ENCODE data around the gene RAP2A.

RAP2A gene

GRCh38 chr13:97448503-97449251 is 14.7 kb downstream of the RAP2A start:
- DNase-seq = no peak
- Histone ChIP-seq H3K9me3 (no peaks in the 10 kb centered on the region; the same call in 1 of the 2 replicates), H3K4me1 (no peaks in the 10 kb centered on the region), H3K27me3 (no peaks in the 10 kb centered on the region), H3K36me3 (peaks cover 3% of the 10 kb centered on the region), H3K4me3 (ENCODE audit: low read depth, low read length) (no peak overlapping the region)
- TF ChIP-seq CTCF (IDR thresholded peaks at IDR 0.05; ENCODE audit: low read depth, low read length) = no peak

DNA sequence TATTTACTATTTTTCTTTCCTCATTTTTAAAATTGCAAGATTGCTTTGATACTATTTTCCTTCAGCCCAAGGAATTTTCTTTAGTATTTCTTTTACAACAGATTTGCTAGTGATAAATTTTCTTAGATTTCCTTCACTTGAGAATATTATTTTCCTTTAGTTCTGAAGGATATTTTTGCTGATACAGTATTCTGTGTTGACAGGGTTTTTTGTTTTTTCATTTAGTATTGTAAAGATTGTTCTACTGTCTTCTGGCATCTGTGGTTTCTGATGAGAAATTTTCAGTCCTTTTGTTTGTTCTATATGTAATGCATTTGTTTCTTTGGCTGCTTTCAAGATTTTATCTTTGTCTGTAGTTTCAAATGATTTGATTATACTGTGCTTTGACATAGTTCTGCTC is 20.7 kb downstream of the RAP2A start:
- Histone ChIP-seq H3K4me3 (ENCODE audit: low read depth, low read length) (no peak overlapping the region), H3K4me1 (no peaks in the 10 kb centered on the region), H3K36me3 (no peaks in the 10 kb centered on the region), H3K9me3 (no peaks in the 10 kb centered on the region; the same call in 1 of the 2 replicates), H3K27me3 (no peaks in the 10 kb centered on the region)
- no peak for DNase-seq
- TF ChIP-seq CTCF (IDR thresholded peaks at IDR 0.05; ENCODE audit: low read depth, low read length) = no peak

DNA sequence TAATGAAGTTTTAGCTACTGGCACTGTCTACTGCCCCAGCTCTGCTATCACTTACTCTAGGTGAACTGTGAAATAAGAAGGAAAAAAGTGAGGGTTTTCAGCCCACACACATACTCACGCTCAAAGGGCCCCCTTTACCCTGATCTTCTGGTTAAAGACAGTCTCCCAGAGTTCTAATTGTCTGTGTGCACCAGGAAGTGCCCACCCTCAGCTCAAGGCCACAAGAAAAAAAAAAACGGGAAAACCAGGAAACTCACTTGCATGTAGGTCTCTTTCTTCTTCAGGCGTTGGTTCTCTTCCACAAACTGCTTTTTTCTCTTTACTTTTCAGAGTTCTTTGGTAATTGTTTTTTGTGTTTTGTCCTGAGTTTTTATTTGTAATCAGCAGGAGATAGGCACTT is 22.1 kb downstream of the RAP2A start:
- no peak for DNase-seq
- H3K27me3 ChIP-seq = no peaks in the 10 kb centered on the region
- TF ChIP-seq CTCF (IDR thresholded peaks at IDR 0.05; ENCODE audit: low read depth, low read length) = no peak
- no peak overlapping the region for H3K4me3 ChIP-seq (ENCODE audit: low read depth, low read length)
- H3K36me3 ChIP-seq = no peaks in the 10 kb centered on the region
- H3K4me1 ChIP-seq = peaks cover 5% of the 10 kb centered on the region; the same call in 1 of the 2 replicates
- H3K9me3 ChIP-seq = no peaks in the 10 kb centered on the region; the same call in 1 of the 2 replicates

DNA sequence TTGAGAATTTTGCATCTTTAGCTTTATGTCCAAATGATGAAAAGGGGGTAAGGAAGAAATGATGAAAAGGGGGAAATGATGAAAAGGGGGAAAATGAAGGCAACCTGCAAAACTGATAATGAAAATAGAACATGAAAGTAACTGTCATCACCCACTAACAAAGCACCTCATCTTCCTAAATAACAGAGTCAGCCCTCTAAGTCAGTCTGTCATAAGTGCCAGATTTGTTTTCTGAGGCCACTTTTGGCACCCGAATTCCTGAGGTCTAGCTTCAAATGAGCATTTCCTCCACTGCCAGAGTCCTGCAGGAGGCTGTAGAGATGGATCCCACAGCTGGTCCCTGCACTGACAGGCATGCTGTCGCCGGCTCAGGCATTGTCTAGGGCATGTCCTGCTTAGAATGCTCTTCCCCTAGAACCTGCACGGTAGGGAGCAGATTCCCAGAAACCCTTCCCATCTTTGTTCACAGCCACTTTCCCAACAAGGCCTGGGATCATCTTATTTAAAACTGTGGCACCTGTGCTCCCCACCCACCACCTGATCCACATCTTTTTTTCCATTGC is 25.3 kb downstream of the RAP2A start:
- DNase-seq = no peak
- TF ChIP-seq CTCF (IDR thresholded peaks at IDR 0.05; ENCODE audit: low read depth, low read length) = no peak
- no peak overlapping the region for H3K4me3 ChIP-seq (ENCODE audit: low read depth, low read length)
- peaks cover 7% of the 10 kb centered on the region for H3K4me1 ChIP-seq
- H3K36me3 ChIP-seq = peaks cover 3% of the 10 kb centered on the region
- no peaks in the 10 kb centered on the region for H3K9me3 ChIP-seq
- no peaks in the 10 kb centered on the region for H3K27me3 ChIP-seq

GRCh38 chr13:97460004-97460775 is 26.2 kb downstream of the RAP2A start:
- no peaks in the 10 kb centered on the region for H3K27me3 ChIP-seq
- no peak for DNase-seq

More at GRCh38 chr13:97460004-97460775, 26.2 kb downstream of the RAP2A start:
- no peak overlapping the region for H3K4me3 ChIP-seq (ENCODE audit: low read depth, low read length)
- H3K36me3 ChIP-seq = peaks cover 8% of the 10 kb centered on the region
- peaks cover 7% of the 10 kb centered on the region for H3K4me1 ChIP-seq
- H3K9me3 ChIP-seq = no peaks in the 10 kb centered on the region
- TF ChIP-seq CTCF (IDR thresholded peaks at IDR 0.05; ENCODE audit: low read depth, low read length) = no peak

All from BE2C (cell line).